Endothelial cell (in vitro differentiated cells): ENCODE results near the gene GNAQ. TPM values are rescaled to one million over a fixed set of nuclear protein-coding genes. Genes with fewer than 3 reads are reported as not detected.

Experiments
- DNase-seq: peaks from one replicate; pipeline ENCODE4 v3.0.0; 2021; ENCODE audit warnings: low spot score
- H3K27ac Mint-ChIP-seq: one replicate; pipeline ENCODE4 v1.8.0; 2021; ENCODE audit warnings: mixed read lengths, inconsistent platforms; ENCODE audit not compliant: unreplicated experiment
- H3K27me3 Mint-ChIP-seq: one replicate; pipeline ENCODE4 v1.8.0; 2021; ENCODE audit warnings: mild to moderate bottlenecking, moderate library complexity, mixed read lengths, inconsistent platforms; ENCODE audit not compliant: unreplicated experiment
- H3K36me3 Mint-ChIP-seq: one replicate; pipeline ENCODE4 v1.8.0; 2021; ENCODE audit warnings: mild to moderate bottlenecking, low read depth, mixed read lengths, inconsistent platforms; ENCODE audit not compliant: unreplicated experiment
- H3K4me1 Mint-ChIP-seq: one replicate; pipeline ENCODE4 v1.8.0; 2021; ENCODE audit warnings: mild to moderate bottlenecking, mixed read lengths, inconsistent platforms; ENCODE audit not compliant: unreplicated experiment
- H3K4me3 Mint-ChIP-seq: one replicate; pipeline ENCODE4 v1.8.0; 2021; ENCODE audit warnings: mild to moderate bottlenecking, mixed read lengths, inconsistent platforms; ENCODE audit not compliant: unreplicated experiment
- H3K9me3 Mint-ChIP-seq: one replicate; pipeline ENCODE4 v1.8.0; 2021; ENCODE audit warnings: mixed read lengths, inconsistent platforms; ENCODE audit not compliant: unreplicated experiment
- total RNA-seq: library from RNA; stranded (reverse); fragmentation: NEBNext Ultra II Directional; extraction: Animal tissue kit (Norgen Biotek cat#: 25700); gene quantifications from one replicate; pipeline ENCODE4 v1.2.1, GENCODE V29; 2021; ENCODE audit not compliant: unreplicated experiment
- TF ChIP-seq, protein P1 (sequence below): fragments of 200-600 bp; sonication (generic); IDR thresholded peaks from one replicate; pipeline ENCODE4 v1.5.0; 2021; ENCODE audit warnings: antibody characterized with exemption; ENCODE audit not compliant: unreplicated experiment

The GNAQ gene
- total RNA-seq, 1 donor from 2014 or later: 94.6 TPM

DNA sequence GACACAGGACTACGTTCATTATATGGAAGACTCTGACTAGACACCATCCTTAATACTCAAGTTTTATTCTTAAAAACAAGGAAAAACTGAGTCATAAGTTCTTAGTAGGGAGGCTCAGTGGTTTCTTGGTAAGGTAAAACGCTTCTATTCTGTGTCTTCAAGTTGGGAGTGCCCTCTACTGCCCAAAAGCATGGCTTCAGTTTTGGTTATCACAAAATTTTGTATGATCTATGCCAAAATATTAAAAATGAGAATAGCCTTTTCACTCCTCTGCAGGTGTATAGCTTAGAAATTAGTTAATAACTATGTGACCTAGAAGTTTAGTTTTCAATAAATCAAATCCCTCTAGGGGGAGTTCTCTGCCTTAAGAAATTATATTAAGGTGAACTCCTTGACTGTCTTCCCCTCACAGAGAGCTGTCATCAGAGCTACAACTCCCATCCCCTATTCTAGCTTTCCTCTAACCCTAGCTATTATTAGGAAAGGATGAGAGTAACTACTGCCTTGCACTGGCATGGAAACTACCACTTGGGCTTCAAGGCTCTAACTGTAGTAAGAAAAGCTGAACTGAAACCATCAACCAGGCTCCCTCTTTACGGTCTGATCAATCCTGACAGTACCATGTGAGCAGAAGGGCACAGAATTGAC, 189.7 kb downstream of the GNAQ start:
- Mint-ChIP-seq H3K27me3 (peaks cover 5% of the 10 kb centered on the region), H3K36me3 (peaks cover 4% of the 10 kb centered on the region), H3K4me1 (peaks cover 43% of the 10 kb centered on the region), H3K27ac (no peak overlapping the region), H3K9me3 (no peaks in the 10 kb centered on the region), H3K4me3 (no peak overlapping the region)
- TF ChIP-seq, protein P1, sequence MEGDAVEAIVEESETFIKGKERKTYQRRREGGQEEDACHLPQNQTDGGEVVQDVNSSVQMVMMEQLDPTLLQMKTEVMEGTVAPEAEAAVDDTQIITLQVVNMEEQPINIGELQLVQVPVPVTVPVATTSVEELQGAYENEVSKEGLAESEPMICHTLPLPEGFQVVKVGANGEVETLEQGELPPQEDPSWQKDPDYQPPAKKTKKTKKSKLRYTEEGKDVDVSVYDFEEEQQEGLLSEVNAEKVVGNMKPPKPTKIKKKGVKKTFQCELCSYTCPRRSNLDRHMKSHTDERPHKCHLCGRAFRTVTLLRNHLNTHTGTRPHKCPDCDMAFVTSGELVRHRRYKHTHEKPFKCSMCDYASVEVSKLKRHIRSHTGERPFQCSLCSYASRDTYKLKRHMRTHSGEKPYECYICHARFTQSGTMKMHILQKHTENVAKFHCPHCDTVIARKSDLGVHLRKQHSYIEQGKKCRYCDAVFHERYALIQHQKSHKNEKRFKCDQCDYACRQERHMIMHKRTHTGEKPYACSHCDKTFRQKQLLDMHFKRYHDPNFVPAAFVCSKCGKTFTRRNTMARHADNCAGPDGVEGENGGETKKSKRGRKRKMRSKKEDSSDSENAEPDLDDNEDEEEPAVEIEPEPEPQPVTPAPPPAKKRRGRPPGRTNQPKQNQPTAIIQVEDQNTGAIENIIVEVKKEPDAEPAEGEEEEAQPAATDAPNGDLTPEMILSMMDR: no peak
- DNase-seq: no peak

DNA sequence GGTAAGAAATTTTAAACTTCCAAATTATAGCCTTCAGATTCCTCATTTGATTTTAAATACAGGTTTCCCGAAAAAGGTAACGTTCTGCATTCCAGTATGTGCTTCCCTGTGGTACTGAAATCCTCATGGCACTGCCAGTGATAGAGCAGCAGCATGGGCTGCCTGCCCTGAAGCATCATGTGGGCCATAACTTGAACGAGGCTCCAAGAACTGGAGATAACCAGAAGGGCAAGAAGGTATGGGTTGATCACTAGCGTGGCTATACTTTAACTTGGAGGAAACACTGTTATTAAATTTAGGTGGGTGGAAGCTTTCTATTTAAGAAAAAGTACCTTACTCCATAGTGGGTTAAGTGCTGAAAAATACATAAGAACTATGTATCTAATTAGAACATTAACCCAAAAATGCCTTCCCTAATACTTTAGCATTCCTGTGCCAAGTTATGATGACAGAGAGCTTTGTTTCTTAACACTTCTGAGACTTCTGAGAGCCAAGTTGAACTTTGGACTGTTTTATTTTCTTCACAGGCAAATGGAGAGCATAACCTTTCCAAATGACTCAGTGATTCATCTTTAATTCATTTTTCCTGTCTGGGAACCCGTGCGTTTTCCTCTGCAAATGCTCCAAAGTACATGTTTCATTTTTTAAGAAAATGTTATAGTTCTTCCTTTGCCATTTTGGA, 192.0 kb downstream of the GNAQ start:
- DNase-seq: no peak
- Mint-ChIP-seq H3K9me3 (no peaks in the 10 kb centered on the region), H3K4me3 (no peak overlapping the region), H3K27me3 (peaks cover 5% of the 10 kb centered on the region), H3K36me3 (peaks cover 4% of the 10 kb centered on the region), H3K4me1 (peaks cover 28% of the 10 kb centered on the region), H3K27ac (no peak overlapping the region)
- TF ChIP-seq, protein P1: no peak

DNA sequence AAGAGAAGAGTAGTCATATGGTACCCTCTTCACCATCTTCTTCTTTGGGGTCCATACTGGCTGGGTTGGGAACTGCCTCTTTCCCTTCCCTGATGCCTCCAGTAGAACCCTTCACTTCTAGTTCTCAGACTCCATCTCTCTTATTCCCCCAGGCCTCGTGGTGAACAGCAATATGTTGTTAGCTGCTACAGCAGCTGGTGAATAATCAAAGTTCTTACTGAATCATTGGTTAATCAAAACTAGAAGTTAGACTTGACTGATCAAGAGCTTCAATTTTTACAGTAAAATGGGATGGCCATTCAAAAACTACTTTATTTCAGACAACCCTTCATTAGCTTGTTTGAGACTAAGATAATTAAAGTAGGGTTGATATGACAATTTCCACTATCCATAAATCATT, 192.6 kb downstream of the GNAQ start:
- no peaks in the 10 kb centered on the region for H3K9me3 Mint-ChIP-seq

DNA sequence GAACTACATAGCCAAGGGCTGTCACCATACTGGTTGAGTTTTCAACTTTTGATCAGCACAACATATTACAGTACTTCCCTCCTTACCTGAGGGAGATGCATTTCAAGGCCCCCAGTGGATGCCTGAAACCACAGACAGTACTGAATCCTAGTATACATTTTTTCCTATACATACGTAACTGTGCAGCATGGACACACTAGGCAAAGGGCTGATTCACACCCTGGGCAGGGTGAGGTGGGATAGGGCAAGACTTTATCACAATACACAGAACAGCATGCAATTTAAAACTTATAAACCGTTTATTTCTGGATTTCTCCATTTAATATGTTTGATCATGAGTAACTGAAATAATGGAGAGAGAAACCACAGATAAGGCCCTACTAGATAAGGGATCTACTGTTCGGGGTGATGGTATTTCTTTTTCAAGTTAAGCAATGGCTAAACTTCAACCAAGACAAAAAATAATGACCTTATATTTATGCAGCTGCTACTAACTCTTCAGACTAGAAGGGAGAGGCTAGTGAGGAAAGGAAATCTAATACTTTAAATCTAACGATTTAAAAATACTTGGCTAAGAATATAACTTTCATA, 196.6 kb downstream of the GNAQ start:
- H3K27ac Mint-ChIP-seq: no peak overlapping the region

More for the DNA sequence above, 192.6 kb downstream of the GNAQ start:
- H3K36me3 Mint-ChIP-seq: peaks cover 4% of the 10 kb centered on the region
- H3K27me3 Mint-ChIP-seq: peaks cover 5% of the 10 kb centered on the region
- TF ChIP-seq, protein P1: no peak
- no peak for DNase-seq
- H3K27ac Mint-ChIP-seq: no peak overlapping the region
- peaks cover 26% of the 10 kb centered on the region for H3K4me1 Mint-ChIP-seq
- no peak overlapping the region for H3K4me3 Mint-ChIP-seq

More for the DNA sequence above, 196.6 kb downstream of the GNAQ start:
- DNase-seq: no peak
- TF ChIP-seq, protein P1: no peak
- Mint-ChIP-seq H3K4me3 (no peak overlapping the region), H3K36me3 (no peaks in the 10 kb centered on the region), H3K27me3 (no peaks in the 10 kb centered on the region), H3K9me3 (no peaks in the 10 kb centered on the region), H3K4me1 (peaks cover 7% of the 10 kb centered on the region)
